NCI-H446 (cell line): ENCODE measurements around the gene FAM184A.
"Not testable (repeated sequence)": the region's sequence is repeated elsewhere in the genome, so short reads cannot be mapped to it uniquely, and the experiment has no call there.

ENCODE experiments used
- DNase-seq, 2 experiments: peaks; one replicate each; lab custom pipeline; 2025; lab: John Stamatoyannopoulos, UW

The FAM184A gene, protein sequence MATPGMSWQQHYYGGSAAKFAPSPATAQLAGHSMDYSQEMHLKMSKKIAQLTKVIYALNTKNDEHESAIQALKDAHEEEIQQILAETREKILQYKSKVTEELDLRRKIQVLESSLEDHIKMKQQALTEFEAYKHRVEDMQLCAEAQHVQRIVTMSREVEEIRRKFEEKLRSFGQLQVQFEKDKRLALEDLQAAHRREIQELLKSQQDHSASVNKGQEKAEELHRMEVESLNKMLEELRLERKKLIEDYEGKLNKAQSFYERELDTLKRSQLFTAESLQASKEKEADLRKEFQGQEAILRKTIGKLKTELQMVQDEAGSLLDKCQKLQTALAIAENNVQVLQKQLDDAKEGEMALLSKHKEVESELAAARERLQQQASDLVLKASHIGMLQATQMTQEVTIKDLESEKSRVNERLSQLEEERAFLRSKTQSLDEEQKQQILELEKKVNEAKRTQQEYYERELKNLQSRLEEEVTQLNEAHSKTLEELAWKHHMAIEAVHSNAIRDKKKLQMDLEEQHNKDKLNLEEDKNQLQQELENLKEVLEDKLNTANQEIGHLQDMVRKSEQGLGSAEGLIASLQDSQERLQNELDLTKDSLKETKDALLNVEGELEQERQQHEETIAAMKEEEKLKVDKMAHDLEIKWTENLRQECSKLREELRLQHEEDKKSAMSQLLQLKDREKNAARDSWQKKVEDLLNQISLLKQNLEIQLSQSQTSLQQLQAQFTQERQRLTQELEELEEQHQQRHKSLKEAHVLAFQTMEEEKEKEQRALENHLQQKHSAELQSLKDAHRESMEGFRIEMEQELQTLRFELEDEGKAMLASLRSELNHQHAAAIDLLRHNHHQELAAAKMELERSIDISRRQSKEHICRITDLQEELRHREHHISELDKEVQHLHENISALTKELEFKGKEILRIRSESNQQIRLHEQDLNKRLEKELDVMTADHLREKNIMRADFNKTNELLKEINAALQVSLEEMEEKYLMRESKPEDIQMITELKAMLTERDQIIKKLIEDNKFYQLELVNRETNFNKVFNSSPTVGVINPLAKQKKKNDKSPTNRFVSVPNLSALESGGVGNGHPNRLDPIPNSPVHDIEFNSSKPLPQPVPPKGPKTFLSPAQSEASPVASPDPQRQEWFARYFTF

DNA sequence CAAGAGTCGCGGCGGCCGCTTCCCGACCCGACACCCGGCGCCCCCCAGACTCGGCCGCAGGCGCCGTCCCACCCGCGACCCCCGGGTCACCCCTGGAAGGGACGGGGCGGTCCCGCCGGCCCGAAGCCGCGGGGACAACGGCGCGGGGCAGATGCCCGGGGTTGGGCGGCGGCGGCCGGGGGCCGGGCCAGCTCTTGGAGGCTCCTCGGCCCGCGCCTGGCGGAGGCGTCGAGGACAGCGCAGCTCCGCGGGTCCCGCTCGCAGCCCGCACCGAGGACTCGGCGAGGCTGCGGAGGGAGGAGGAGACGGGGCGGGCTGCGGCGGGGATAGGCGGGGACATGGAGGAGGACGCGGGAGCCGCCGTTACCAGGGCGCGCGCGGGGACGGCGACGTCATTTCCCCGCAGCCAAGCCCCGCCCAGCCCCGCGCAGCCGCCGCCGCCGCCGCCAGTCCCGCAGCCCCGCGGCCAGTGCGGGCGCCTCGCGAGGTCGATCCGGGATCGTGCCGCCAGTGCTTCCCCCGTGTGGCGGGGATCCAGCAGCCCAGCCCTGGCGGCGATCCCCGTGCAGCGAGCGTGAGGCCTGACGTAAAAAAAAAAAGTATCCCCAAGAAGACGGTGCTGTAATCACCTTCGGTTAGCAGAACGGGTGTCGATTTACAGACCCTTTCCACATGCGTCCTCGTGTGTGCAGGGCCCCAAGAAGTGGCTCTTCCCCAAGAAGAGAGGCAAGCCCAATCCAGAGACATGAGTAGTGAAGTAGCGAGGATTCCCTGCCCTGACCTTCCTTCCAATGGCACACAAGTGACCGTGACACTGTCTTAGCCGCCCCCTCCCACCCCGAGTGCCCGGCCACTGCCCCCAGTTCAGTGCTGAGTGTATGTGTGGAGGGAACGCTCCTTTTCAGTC lies at the start of gene FAM184A:
TSS of gene FAM184A (minus strand) at position 289 of the 907 bp plus-strand sequence. CDS start 365 bp downstream, outside the sequence.
- DNase-seq: peak; percentile 21 to 72

DNA sequence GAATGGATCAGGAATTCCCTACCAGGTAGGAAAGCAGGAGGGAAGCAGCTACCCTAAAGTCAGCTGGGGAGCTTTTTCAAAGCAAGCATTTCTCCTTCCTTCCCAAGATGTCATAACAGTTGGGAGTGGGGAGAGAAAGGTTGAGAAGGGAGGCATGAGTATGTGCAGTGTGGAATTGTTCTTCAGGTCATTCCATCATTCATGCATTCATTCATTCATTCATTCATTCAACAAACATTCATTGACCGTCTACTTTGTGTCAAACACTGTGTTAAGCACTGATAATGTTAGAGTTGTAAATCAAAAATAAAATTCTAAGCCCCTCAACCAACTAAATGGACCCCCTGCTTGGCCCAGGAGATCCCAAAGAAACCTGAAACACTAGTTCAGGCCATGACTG lies 49.2 kb upstream of the FAM184A start:
- DNase-seq: no peak

DNA sequence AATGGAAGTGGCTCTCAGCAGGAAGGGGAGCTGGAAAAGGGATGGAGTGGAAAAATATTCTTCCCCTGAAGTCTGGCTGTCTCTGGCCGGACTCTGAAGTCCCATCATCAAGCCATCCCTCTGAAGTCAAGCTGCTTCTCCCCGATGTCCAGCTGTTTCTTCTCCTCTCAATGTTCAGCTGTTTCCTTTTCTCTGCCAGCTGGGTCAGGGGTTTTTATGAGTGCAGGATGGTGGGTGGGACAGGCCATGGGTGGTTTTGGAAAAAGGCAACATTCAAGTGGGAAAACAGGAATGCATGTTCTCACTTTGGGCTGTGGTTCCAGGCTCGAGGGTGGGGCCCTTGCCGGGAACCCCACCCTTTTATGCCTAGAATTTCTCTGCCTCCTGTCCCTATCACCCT lies 48.4 kb upstream of the FAM184A start:
- DNase-seq: no peak

DNA sequence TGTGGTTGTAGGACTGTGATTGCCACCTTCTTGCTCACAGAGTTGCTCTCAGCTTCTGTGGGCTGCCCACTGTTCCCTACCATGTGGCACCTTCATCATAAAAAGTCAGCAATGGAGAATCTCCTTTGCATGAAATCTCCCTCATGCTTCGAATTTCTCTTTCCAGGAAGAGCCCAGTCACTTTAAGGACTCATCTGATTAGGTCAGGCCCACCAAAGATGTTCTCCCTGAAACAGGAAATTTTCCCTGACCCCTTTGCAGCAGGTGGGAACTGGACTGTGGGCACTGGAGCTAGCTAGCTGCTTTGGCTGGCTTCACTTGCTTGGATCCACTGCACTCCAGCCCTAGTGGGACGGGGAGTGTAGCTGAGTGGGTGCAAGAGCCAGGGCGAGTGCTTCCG lies 47.7 kb upstream of the FAM184A start:
- no peak for DNase-seq

DNA sequence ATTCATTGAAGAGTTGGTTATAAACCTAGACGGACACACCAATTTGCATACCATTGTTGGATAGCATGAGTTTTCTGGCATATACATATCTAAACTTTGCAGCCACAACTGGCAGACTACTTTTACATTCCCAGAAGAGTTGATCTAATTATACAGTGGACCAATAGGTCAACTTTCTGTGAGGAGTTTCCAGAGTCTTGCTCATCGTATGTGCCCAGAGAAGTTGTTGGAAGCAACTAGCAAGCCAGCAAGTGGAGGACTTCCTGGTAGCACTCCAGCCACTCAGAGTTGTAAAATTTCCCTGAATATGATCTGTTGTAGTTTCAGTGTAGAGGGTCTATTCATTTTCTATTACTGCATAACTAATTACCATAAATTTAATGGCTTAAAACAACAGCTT lies 47.1 kb upstream of the FAM184A start:
- DNase-seq: no peak

DNA sequence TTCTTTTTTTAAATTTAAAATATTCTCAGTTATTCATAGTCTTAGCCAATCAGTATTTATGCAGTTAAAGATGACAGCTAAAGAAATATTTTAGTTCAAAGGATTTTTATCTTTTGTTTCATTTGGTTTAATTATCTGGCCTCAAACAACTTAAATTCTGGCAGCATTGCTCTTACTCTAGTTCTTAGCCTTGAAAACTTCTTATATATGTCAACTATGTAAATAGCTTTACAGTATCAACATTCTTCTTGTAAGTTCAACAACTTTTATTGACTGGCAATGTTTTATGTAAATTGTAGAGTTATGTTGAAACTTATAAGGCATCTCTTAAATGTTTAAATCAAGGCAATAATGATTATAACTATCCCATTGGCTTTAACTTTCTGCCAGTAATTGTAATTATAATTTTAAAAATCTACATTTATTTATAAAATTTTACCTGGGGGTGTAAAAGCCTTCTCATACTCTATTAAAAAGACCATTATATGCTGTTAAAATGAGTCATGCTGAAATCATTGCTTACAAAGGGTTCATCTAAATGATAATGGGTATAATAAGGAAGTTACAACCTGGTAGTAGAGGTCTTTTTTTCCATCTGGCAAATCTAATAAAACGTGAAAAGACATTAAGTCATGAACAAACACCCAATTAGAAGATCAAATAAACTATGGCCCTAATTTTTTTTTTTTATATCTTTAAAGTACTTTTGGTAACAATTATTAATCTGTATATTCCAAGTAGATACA lies 45.8 kb upstream of the FAM184A start:
- DNase-seq: no peak

DNA sequence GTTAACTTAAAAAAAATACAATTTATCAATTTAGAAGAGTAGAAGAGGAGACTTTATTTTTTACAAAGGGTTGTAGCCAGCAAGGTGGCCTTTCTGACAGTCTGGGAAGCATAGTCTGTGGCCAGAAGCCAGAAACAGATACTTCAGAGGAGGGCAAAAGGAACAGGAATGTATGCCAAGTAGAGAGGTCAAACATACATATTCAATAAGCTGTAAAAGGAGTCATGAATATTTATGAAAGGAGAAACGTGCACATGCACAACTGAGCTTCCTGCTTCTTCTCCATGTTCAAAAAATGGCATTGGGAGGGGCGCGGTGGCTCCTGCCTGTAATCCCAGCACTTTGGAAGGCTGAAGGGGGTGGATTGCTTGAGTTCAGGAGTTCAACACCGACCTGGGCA lies 43.9 kb upstream of the FAM184A start:
- no peak for DNase-seq

DNA sequence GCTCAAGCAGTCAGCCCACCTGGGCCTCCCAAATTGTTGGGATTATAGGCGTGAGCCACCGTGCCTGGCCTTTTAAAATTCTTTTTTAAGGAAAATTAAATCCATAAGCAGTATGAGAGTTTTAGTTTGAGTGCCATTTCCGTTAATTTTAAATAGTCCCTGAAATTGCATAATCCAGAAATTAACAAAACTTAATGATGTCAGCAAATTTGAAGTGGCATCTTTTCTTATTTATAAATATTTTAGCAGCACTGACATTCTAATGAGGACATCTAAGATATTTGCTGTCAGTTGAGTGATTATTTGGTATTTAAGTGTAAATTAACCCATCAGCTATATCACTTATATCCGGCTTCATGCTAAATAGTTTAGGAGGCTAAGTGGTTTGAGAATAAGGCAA lies 42.9 kb upstream of the FAM184A start:
- DNase-seq: no peak

DNA sequence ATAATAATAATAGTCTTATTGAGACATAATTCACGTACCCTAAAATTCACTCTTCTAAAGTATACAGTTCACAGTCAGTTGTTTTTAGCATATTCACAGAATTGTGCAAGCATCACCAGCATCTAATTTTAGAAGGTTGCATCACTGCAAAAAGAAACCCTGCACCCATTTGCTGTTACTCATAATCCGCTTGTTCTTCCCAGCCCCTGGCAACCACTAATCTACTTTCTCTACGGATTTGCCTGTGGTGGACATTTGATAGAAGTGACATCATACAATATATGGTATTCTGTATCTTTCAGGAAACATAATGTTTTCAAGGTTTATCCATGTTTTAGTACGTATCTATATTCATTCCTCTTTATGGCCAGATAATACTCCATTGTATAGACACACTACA lies 41.5 kb upstream of the FAM184A start:
- DNase-seq: no peak

DNA sequence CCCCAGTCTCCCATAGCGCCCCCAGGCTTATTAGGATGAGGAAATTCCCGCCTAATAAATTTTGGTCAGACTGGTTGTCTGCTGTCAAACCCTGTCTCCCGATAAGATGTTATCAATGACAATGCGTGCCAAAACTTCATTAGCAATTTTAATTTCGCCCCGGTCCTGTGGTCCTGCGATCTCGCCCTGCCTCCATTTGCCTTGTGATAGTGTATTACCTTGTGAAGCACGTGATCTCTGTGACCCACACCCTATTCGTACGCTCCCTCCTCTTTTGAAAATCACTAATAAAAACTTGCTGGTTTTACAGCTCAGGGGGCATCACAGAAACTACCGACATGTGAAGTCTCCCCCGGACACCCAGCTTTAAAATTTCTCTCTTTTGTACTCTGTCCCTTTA lies 40.6 kb upstream of the FAM184A start:
- not testable (repeated sequence) for DNase-seq

DNA sequence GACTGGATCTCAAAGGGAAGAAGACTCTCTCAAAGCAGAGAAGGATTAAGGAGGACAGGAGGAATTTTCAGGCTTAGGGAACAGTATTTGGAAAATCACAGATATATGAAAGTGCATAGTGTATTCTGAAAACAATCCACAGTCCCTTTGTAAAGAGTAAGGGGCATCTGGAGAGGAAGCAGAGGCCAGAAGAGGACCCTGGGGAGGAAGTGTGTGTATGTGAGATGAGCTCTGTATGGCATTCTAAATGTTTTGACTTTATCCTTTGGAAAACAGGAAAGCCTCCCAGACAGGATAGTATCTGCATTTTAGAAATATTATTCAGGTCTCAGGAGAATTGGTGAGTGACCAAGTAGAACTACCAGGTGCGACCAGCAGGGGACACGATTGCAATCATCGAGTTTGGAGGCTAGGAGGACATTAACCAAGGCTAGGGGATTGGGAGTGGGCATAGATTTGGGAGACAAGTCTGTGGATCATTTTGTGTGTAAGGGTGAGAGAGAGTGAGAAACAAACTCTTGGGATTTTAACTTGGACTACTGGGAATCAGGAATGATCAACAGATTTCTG lies 38.3 kb upstream of the FAM184A start:
- no peak for DNase-seq

DNA sequence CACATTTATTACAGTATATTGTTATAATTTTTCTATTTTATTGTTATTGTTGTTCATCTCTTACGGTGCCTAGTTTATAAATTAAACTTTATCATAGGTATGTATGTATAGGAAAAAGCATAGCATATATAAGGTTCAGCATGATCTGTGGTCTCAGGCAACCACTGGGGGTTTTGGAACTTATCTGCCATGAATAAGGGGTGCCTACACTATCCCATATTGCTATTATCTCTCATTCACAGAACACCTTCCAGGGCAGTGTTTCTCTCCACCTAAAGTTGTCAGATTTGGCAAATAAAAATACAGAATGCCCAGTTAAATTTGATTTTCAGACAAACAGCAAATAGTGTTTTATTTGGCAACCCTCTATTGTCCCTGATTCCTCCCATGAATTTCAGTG lies 35.5 kb upstream of the FAM184A start:
- no peak for DNase-seq

DNA sequence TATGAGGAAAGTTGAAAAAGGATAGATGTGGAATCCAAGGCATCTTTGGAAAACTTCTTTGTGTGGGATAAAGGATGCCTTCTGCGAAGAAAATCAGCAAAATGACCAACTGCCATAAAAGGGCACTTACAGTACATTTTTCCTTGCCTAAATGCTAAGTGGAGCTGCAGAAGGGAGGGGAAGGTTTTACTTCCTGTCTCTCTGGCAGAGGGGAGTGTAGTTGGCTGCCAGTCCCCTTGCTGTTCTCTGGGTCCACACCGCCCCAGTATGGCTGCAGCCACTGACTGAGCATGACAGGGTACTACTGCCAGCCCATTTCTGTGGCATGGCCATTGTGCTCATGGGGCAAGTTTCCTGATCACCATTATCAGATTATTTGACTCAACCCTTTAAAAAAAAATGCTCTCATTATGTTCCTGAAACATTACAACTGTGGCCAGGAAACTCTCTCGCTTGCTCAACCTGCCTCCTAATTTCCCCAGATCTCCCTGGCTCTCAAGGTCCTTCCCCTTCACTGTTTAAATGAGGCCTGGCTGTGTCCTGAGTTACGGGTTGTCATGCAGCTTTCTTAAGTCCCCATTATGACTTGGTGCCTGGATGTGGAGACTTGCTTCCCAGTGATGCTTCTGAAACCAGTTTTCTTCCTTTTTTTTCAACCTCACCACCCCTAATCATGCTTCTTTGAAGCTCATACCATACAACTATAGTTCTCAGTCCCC lies 34.5 kb upstream of the FAM184A start:
- DNase-seq: no peak

DNA sequence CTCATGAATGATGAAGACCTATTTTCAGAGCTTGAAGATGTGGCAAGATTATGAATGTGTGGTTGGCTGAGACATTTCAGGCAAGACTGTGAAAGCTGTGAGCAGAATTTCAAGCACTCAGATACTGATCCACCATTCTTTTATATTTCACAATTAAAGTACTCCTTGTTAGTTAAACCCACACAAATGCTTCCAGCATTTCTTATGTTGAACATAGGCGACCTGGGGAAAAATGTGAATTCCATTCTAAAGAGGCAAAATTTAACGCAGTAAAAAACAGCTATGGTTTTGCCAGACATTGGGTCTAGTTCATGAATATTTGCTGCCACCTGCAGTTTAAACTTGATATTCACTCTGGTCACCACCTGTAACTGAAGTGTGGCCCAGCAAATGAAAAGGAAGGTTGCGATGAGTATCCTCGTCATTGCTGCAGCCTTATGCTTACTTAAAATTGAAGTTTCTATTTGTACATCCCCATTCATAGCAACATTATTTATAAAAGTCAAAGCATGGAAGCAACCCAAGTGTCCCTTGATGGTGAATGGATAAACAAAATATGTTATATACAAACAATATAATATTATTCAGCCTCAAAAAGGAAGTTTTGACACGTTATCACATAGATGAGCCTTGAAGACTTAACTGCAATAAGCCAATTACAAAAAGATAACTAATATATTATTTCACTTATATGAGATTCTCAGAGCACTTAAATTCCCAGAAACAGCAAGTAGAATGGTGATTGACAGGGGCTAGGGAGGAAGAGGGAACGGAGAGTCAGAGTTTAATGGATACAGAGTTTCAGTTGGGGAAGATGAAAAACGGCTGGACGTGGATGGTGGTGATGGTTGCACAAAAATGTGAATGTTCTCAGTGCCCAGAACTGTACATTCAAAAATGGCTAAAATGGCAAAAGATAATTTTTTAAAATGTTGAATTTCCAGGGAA lies 32.4 kb upstream of the FAM184A start:
- DNase-seq: peak; percentile 17 to 65

DNA sequence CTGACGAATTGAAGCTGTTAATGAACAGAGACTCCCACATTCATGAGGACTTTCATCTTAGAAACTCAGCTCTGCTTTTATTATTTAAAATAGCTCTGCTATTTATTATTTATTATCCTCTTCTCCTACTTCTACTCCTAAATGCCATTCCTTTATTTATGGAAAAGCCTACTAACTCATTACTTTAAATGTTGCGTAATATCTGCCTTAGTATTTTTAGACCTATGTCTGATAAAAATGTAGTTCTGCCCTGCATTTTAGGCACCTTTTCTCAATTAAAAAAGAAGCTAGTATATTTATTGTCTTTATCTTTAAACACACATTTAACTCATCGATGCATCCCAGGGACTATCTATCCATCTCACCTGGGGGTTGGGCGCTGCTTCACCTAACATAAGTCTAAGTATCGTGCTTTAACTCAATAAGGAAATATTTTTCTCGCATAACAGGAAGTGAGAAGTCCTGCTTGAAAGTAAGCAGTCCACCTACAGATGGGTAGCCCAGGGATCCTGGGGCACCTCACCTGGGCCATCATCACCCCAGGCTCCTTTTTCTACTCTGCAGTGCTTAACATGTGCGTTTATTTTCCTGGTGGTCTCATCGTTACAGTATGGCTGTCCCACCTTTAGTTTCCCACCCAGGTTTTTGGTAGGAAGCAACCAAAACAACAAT lies 31.3 kb upstream of the FAM184A start:
- no peak for DNase-seq

DNA sequence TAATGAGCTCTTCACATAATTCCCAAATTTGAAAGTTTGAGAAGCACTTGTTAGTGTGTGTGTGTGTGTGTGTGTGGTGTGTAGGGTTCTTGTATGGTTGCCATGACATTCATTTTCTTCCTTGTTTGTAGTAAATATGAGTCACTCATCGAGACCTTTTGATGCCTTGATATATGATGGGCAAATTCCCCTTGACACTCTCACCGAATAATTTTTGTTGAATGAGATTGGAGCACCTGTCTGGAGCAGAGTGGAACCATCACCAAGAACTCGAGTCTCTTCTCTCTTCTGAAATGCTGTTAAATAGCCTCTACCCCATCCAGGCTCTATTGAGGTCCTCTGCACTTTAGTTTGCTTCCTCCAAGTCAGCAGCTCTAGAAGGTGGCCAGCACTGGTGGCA lies 29.6 kb upstream of the FAM184A start:
- no peak for DNase-seq

DNA sequence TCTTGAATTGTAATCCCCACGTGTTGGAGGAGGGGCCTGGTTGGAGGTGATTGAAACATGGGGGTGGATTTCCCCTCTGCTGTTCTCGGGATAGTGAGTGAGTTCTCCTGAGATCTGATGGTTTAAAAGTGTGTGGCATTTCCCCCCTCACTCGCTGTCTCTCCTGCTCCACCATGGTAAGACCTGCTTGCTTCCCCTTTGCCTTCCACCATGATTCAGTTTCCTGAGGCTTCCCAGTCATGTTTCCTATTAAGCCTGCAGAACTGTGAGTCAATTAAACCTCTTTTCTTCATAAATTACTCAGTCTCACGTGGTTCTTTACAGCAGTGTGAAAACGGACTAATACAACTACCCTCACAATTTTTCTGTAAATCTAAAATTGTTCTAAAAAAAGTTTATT lies 26.8 kb upstream of the FAM184A start:
- DNase-seq: no peak

DNA sequence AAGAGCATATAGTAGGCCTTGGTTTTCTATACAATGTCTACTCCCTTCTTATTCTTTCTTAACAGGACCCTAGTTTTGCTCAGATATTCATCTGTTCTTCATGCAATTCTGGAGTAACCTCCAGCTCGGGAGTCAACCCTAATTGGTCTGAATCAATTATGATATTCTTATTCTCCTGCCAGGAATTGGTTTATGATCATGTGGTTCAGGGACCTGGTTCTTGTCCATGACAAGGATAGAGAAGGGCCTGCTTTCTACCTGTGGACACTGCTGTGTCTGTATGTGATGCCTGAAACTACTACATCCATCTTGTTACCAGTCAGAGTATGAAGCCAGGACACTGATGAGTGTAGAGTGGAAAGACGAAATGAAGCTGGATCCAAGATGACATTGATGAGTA lies 24.4 kb upstream of the FAM184A start:
- DNase-seq: no peak
